Measurements from ENCODE around the gene UBE2U.

DNA sequence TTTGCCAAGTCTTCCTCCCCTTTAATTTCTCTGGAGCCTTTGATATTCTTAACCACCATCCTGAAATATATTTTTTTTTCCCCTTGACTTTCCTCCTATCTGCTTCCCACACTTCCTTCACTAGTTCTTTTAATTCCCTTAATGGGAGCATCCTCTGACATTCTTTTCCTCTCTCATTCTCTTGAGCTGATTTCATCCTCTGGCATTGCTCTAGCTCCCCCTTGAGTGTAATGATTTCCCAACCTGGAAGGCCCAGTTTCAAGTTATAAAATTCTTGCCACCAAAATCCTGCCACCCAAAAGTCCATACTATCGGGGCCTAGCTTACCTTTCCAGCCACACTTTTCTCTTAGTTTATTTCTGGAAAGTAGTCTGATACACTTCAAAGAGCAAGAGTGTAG lies 39.5 kb upstream of the UBE2U start:
- TF ChIP-seq GATA3 (IDR thresholded peaks at IDR 0.05; ENCODE audit: low read depth, low read length): no peak
- no peak for TF ChIP-seq GATA2 (IDR thresholded peaks at IDR 0.05; ENCODE audit: low read depth, low read length)
